Neutrophil (primary cell): ENCODE results near the gene HBA2.
"Not testable (repeated sequence)": the region's sequence is repeated elsewhere in the genome, so short reads cannot be mapped to it uniquely, and the experiment has no call there.

Source experiments
- H3K27ac ChIP-seq: fragments of 200-600 bp; sonication (generic); 2 replicates; pipeline ENCODE4 v1.5.1; 2016; ENCODE audit warnings: mild to moderate bottlenecking, moderate library complexity
- H3K27me3 ChIP-seq: fragments of 200-600 bp; sonication (generic); 2 replicates; pipeline ENCODE4 v1.6.0; 2016; ENCODE audit warnings: mild to moderate bottlenecking
- H3K36me3 ChIP-seq: fragments of 200-600 bp; sonication (generic); 2 replicates; pipeline ENCODE4 v1.5.1; 2017
- H3K4me1 ChIP-seq, 2 experiments: fragments of 200-600 bp in 1 of 2; sonication (generic) in 1 of 2; 1 replicate in 1 of 2; 2 replicates in 1 of 2; pipeline versions ENCODE4 v1.5.1 to v1.6.1; 2013 to 2016; ENCODE audit warnings: low read depth in 1 of 2, low read length in 1 of 2, mild to moderate bottlenecking in 1 of 2, moderate library complexity in 1 of 2; ENCODE audit not compliant: control insufficient read depth in 1 of 2, insufficient read depth in 1 of 2
- H3K4me3 ChIP-seq, 2 experiments: fragments of 200-600 bp in 1 of 2; sonication (generic) in 1 of 2; 1 replicate in 1 of 2; 2 replicates in 1 of 2; pipeline ENCODE4 v1.5.1; 2013 to 2016; ENCODE audit warnings: low read depth in 1 of 2, low read length in 1 of 2, mild to moderate bottlenecking in 1 of 2, moderate library complexity in 1 of 2
- H3K9me3 ChIP-seq: fragments of 200-600 bp; sonication (generic); 2 replicates; pipeline ENCODE4 v1.5.1; 2016
- CTCF ChIP-seq: fragments of 200-600 bp; sonication (generic); IDR thresholded peaks from 2 replicates; pipeline ENCODE4 v1.5.1; 2016; ENCODE audit warnings: antibody characterized with exemption

The HBA2 gene

GRCh38 chr16:162271-162991, 10.2 kb upstream of the HBA2 start:
- peaks cover 5 to 6% of the 10 kb centered on the region in 2 experiments for H3K4me1 ChIP-seq
- no peak for TF ChIP-seq CTCF
- no peak overlapping the region for H3K4me3 ChIP-seq
- no peaks in the 10 kb centered on the region for H3K9me3 ChIP-seq
- H3K36me3 ChIP-seq, result no peaks in the 10 kb centered on the region
- no peak overlapping the region for H3K27ac ChIP-seq
- peaks cover 83% of the 10 kb centered on the region for H3K27me3 ChIP-seq

- not testable (repeated sequence) for H3K9me3 ChIP-seq, H3K36me3 ChIP-seq, H3K27ac ChIP-seq, H3K4me1 ChIP-seq, H3K4me3 ChIP-seq
- peaks cover 83% of the 10 kb centered on the region for H3K27me3 ChIP-seq
Observed at GRCh38 chr16:163139-163538, 9.5 kb upstream of the HBA2 start.

GRCh38 chr16:163696-164095, 9.0 kb upstream of the HBA2 start:
- not testable (repeated sequence) for H3K4me3 ChIP-seq, H3K27ac ChIP-seq, H3K36me3 ChIP-seq, H3K4me1 ChIP-seq, H3K9me3 ChIP-seq
- peaks cover 84% of the 10 kb centered on the region for H3K27me3 ChIP-seq

GRCh38 chr16:164134-164823, 8.4 kb upstream of the HBA2 start:
- H3K36me3 ChIP-seq, H3K4me1 ChIP-seq, H3K27ac ChIP-seq, H3K4me3 ChIP-seq, H3K9me3 ChIP-seq: not testable (repeated sequence)
- peaks cover 86% of the 10 kb centered on the region for H3K27me3 ChIP-seq

GRCh38 chr16:164827-165538, 7.7 kb upstream of the HBA2 start:
- Histone ChIP-seq H3K27me3 (peaks cover 88% of the 10 kb centered on the region), H3K4me3 (no peak overlapping the region), H3K27ac (no peak overlapping the region), H3K4me1 (peaks cover 5 to 6% of the 10 kb centered on the region in 2 experiments), H3K9me3 (no peaks in the 10 kb centered on the region), H3K36me3 (no peaks in the 10 kb centered on the region)
- TF ChIP-seq CTCF, result no peak

GRCh38 chr16:165539-166374, 6.9 kb upstream of the HBA2 start, which contains the start of gene HBM:
HBM (plus strand) TSS chr16:165978; CDS start chr16:165998, 20 bp downstream.
- no peaks in the 10 kb centered on the region for H3K36me3 ChIP-seq
- no peak within 1 kb of the TSS for H3K4me3 ChIP-seq
- H3K27ac ChIP-seq, result no peak within 1 kb of the TSS
- peaks cover 90% of the 10 kb centered on the region for H3K27me3 ChIP-seq
- peaks cover 5 to 6% of the 10 kb centered on the region in 2 experiments for H3K4me1 ChIP-seq
- H3K9me3 ChIP-seq, result no peaks in the 10 kb centered on the region
- no peak for TF ChIP-seq CTCF
